Endothelial cell of umbilical vein (primary cell): ENCODE results near the gene SCAMP4. TPM values are rescaled to one million over a fixed set of nuclear protein-coding genes. Genes with fewer than 3 reads are reported as not detected.

Experiments
- BruUV-seq: library from RNA; stranded (reverse); fragments of 400-500 nt; replicated peaks from 2 replicates; lab custom pipeline; 2021; lab: Mats Ljungman, UMichigan
- CTCF ChIA-PET: fragments of 300-600, 350-600 bp; sonication (Branson Sonifier 250); formaldehyde crosslinking; loops from one replicate; lab custom pipeline; 2021; ENCODE audit warnings: antibody characterized with exemption, inconsistent platforms; lab: Charles Lee
- POLR2A ChIA-PET: fragments of 300-600, 350-600 bp; sonication (Branson Sonifier 250); formaldehyde crosslinking; loops from one replicate; lab custom pipeline; 2021; ENCODE audit warnings: antibody characterized with exemption, inconsistent platforms; lab: Charles Lee
- DNase-seq: peaks from one replicate; pipeline ENCODE4 v3.0.0-alpha.2; 2011; ENCODE audit warnings: low read depth, low spot score
- FAIRE-seq: peaks from 2 replicates; lab custom pipeline; 2011; peaks lifted over from hg19 to GRCh38; lab: Jason Lieb, UNC
- H2AFZ ChIP-seq: 2 replicates; pipeline ENCODE4 v1.6.0; 2012; ENCODE audit warnings: low read depth, low read length, control low read depth, inconsistent platforms
- H3K27ac ChIP-seq: 2 replicates; pipeline ENCODE4 v1.5.1; 2011; ENCODE audit warnings: low read depth, mild to moderate bottlenecking, control low read depth, low read length, moderate library complexity; ENCODE audit not compliant: insufficient read depth
- H3K27me3 ChIP-seq, 2 experiments: 2 replicates each; pipeline versions ENCODE4 v1.6.0 to v1.6.1; 2011; ENCODE audit warnings: low read length in 2 of 2, mixed read lengths in 1 of 2; ENCODE audit not compliant: control insufficient read depth in 2 of 2, insufficient read depth in 2 of 2
- H3K36me3 ChIP-seq, 2 experiments: 2 replicates in 1 of 2; 3 replicates in 1 of 2; pipeline ENCODE4 v1.5.1; 2011; ENCODE audit warnings: low read length in 2 of 2, mild to moderate bottlenecking in 1 of 2, moderate library complexity in 1 of 2; ENCODE audit not compliant: control insufficient read depth in 2 of 2, insufficient read depth in 2 of 2; ENCODE audit errors: extremely low read depth in 1 of 2
- H3K4me1 ChIP-seq: 3 replicates; pipeline ENCODE4 v1.5.1; 2011; ENCODE audit warnings: mild to moderate bottlenecking, low read length; ENCODE audit not compliant: control insufficient read depth, insufficient read depth; ENCODE audit errors: extremely low read depth
- H3K4me2 ChIP-seq: 2 replicates; pipeline ENCODE4 v1.6.1; 2011; ENCODE audit warnings: low read length, control low read depth, mixed read lengths; ENCODE audit not compliant: insufficient read depth
- H3K4me3 ChIP-seq, 3 experiments: fragments of 200-600 bp in 1 of 3; sonication (generic), shearing (Covaris generic) in 1 of 3; replicated peaks in 1 of 3; 2 replicates each; pipeline ENCODE4 v1.5.1; 2011 to 2016; ENCODE audit warnings: control low read depth in 3 of 3, low read length in 3 of 3, mild to moderate bottlenecking in 2 of 3, inconsistent platforms in 1 of 3, low read depth in 1 of 3, moderate library complexity in 1 of 3; ENCODE audit not compliant: insufficient read depth in 1 of 3
- H3K79me2 ChIP-seq: 2 replicates; pipeline ENCODE4 v1.6.0; 2012; ENCODE audit warnings: low read length, inconsistent platforms; ENCODE audit not compliant: control insufficient read depth, insufficient read depth
- H3K9ac ChIP-seq: replicated peaks from 2 replicates; pipeline ENCODE3; 2011; ENCODE audit warnings: low read length, control low read depth; ENCODE audit not compliant: insufficient read depth; ENCODE audit errors: extremely low read depth
- H3K9me1 ChIP-seq: replicated peaks from 3 replicates; pipeline ENCODE4 v1.6.0; 2011; ENCODE audit warnings: mild to moderate bottlenecking, low read length; ENCODE audit not compliant: control insufficient read depth, insufficient read depth; ENCODE audit errors: extremely low read depth
- H3K9me3 ChIP-seq: replicated peaks from 2 replicates; pipeline ENCODE4 v1.5.1; 2012; ENCODE audit warnings: low read length, inconsistent platforms; ENCODE audit not compliant: control insufficient read depth, insufficient read depth
- H4K20me1 ChIP-seq: replicated peaks from 2 replicates; pipeline ENCODE3; 2011; ENCODE audit warnings: mild to moderate bottlenecking, low read length; ENCODE audit not compliant: control insufficient read depth, insufficient read depth; ENCODE audit errors: extremely low read depth
- CTCF ChIP-seq, 2 donors: IDR thresholded peaks; 1 replicate in 1 of 2; 2 replicates in 1 of 2; pipeline ENCODE4 v1.5.1; 2011; ENCODE audit warnings: low read length in 2 of 2, mild to moderate bottlenecking in 2 of 2, moderate library complexity in 2 of 2, control low read depth in 1 of 2, inconsistent platforms in 1 of 2, low read depth in 1 of 2; ENCODE audit not compliant: insufficient read depth in 1 of 2; ENCODE audit errors: extremely low read depth in 1 of 2
- EZH2 ChIP-seq: IDR thresholded peaks from 2 replicates; pipeline ENCODE4 v1.6.1; 2012; ENCODE audit warnings: borderline replicate concordance, low read depth, mild to moderate bottlenecking, moderate library complexity, low read length, inconsistent platforms; ENCODE audit not compliant: severe bottlenecking
- FOS ChIP-seq: IDR thresholded peaks from 2 replicates; pipeline ENCODE4 v1.6.1; 2011; ENCODE audit warnings: mild to moderate bottlenecking, low read length, moderate library complexity, borderline replicate concordance; ENCODE audit not compliant: insufficient read depth
- GATA2 ChIP-seq: IDR thresholded peaks from 2 replicates; pipeline ENCODE4 v1.7.0; 2011; ENCODE audit warnings: low read depth, mild to moderate bottlenecking, moderate library complexity, mixed read lengths, low read length; ENCODE audit not compliant: insufficient read length, insufficient read depth
- JUN ChIP-seq: IDR thresholded peaks from 2 replicates; pipeline ENCODE4 v1.6.1; 2011; ENCODE audit warnings: borderline replicate concordance, low read depth; ENCODE audit not compliant: insufficient read length, insufficient read depth
- MAX ChIP-seq: IDR thresholded peaks from 2 replicates; pipeline ENCODE4 v1.6.1; 2011; ENCODE audit not compliant: insufficient read depth, insufficient read length
- MYC ChIP-seq: IDR thresholded peaks from one replicate; pipeline ENCODE4 v1.6.1; 2011; ENCODE audit warnings: mild to moderate bottlenecking, low read depth, low read length
- POLR2A ChIP-seq: IDR thresholded peaks from 2 replicates; pipeline ENCODE4 v1.6.1; 2012; ENCODE audit warnings: low read depth, mild to moderate bottlenecking, control low read depth, low read length
- POLR2AphosphoS5 ChIP-seq: IDR thresholded peaks from 2 replicates; pipeline ENCODE4 v1.6.1; 2012; ENCODE audit warnings: low read depth, mild to moderate bottlenecking, control low read depth, low read length, moderate library complexity; ENCODE audit not compliant: insufficient read depth
- dilution Hi-C: fragments of 300-500 bp; cut with MboI; formaldehyde crosslinking; loops from one replicate; pipeline ENCODE4 v1.15.0; 2019; ENCODE audit warnings: low sequenced_read_pairs; ENCODE audit not compliant: extremely low pct_ligation_motif_present
- intact Hi-C: fragments of 100-400 bp; cut with micrococcal nuclease; formaldehyde crosslinking; loops from one replicate; pipeline ENCODE4 v1.10.0; 2022
- polyA plus RNA-seq, 4 experiments: library from polyadenylated mRNA; depleted of rRNA in 3 of 4; stranded (reverse) in 3 of 4; unstranded in 1 of 4; fragments of >200 nt; gene quantifications; 2 replicates each; pipeline versions ENCODE4 v1.2.1 to v1.2.3, GENCODE V29; 2011 to 2012; ENCODE audit warnings: missing spikeins in 1 of 4
- total RNA-seq: library from RNA; stranded (reverse); gene quantifications from 2 replicates; pipeline ENCODE4 v1.2.3, GENCODE V29; 2021

The SCAMP4 gene
- total and polyA plus RNA-seq, 2 donors (not counting 3 experiments of a cell fraction or from before 2014, with no cell fraction given), result 24.4 to 68.2 TPM

GRCh38 chr19:1855828-1856255 lies 49.4 kb upstream of the SCAMP4 start:
- Histone ChIP-seq H4K20me1 (no peaks in the 10 kb centered on the region), H3K27ac (peak overlapping the region; percentile 30), H3K27me3 (no peaks in the 10 kb centered on the region), H3K9ac (peak overlapping the region; percentile 14), H3K4me3 (no peak overlapping the region), H3K4me1 (peaks cover 41% of the 10 kb centered on the region), H2AFZ (no peak overlapping the region), H3K9me1 (no peaks in the 10 kb centered on the region), H3K36me3 (no peaks in the 10 kb centered on the region), H3K79me2 (peaks cover 72% of the 10 kb centered on the region), H3K9me3 (no peaks in the 10 kb centered on the region), H3K4me2 (peak overlapping the region; percentile 47)
- no peak for TF ChIP-seq FOS
- TF ChIP-seq EZH2, result no peak
- TF ChIP-seq POLR2AphosphoS5, result no peak
- no peak for TF ChIP-seq MAX
- no peak for TF ChIP-seq POLR2A
- no peak for TF ChIP-seq GATA2
- TF ChIP-seq JUN, result no peak
- TF ChIP-seq CTCF (IDR thresholded peaks at IDR 0.05; ENCODE audit: extremely low read depth in 1 of 2, insufficient read depth in 1 of 2, low read depth in 1 of 2, low read length in 2 of 2), result no peak
- no peak for TF ChIP-seq MYC
- no TSS peak for BruUV-seq
- FAIRE-seq, result no peak
- POLR2A ChIA-PET, result interaction anchor here (0.6 kb wide), 1 partner anchor 1201 kb away, joined by 3 read pairs; no protein-coding TSS in a partner anchor
- CTCF ChIA-PET, result interaction anchor here (0.6 to 2.1 kb wide), 6 partner anchors 10 to 30 kb away, joined by 3 to 14 read pairs (median 4); no protein-coding TSS in a partner anchor
- intact Hi-C loops (no loop called here), dilution Hi-C loops (no loop called here)
- no peak for DNase-seq
